HepG2 (cell line): ENCODE data around the gene SMYD5. TPM values are rescaled to one million over a fixed set of nuclear protein-coding genes. Genes with fewer than 3 reads are reported as not detected.

Source experiments
- ATAC-seq: fragments of 200-7000 bp; cut with Tn5 transposase; 3 replicates; pipeline ENCODE4 v1.9.1; 2020; ENCODE audit warnings: mild to moderate bottlenecking, moderate library complexity
- BruUV-seq: library from RNA; stranded (reverse); fragments of 400-500 nt; replicated peaks from 2 replicates; lab custom pipeline; 2021; lab: Mats Ljungman, UMichigan
- CTCF ChIA-PET: fragments of 300-600 bp; formaldehyde crosslinking; extraction: SDS; loops from one replicate; lab custom pipeline; 2021; ENCODE audit warnings: low total read pairs, inconsistent platforms, low intra/inter-chr PET ratio; lab: Yijun Ruan, JAX
- POLR2A ChIA-PET: fragments of 350-600 bp; sonication (Branson Sonifier 250); formaldehyde crosslinking; loops from one replicate; lab custom pipeline; 2020; ENCODE audit warnings: antibody characterized with exemption, inconsistent platforms; lab: Yijun Ruan, JAX
- DNase-seq: peaks from one replicate; pipeline ENCODE4 v3.0.0-alpha.2; 2015; ENCODE audit warnings: low spot score
- FAIRE-seq: peaks from 3 replicates; lab custom pipeline; 2011; peaks lifted over from hg19 to GRCh38; lab: Jason Lieb, UNC
- H2AFZ ChIP-seq: one replicate; pipeline ENCODE4 v1.6.1; 2011; ENCODE audit warnings: low read length, inconsistent platforms
- H3K27ac ChIP-seq: fragments of 300-600 bp; 3 replicates; pipeline ENCODE4 v1.8.0; 2011; ENCODE audit warnings: mixed run types, mild to moderate bottlenecking, mixed read lengths, low read length, inconsistent platforms; ENCODE audit not compliant: insufficient read depth; ENCODE audit errors: extremely low read length
- H3K27me3 ChIP-seq, 2 experiments: fragments of 200-600 bp in 1 of 2; 2 replicates in 1 of 2; 3 replicates in 1 of 2; pipeline versions ENCODE4 v1.6.0 to v1.8.0; 2011; ENCODE audit warnings: low read length in 2 of 2, mild to moderate bottlenecking in 2 of 2, moderate library complexity in 2 of 2, inconsistent platforms in 1 of 2; ENCODE audit not compliant: insufficient read depth in 2 of 2, control insufficient read depth in 1 of 2
- H3K36me3 ChIP-seq, 2 experiments: fragments of 200-600 bp in 1 of 2; replicated peaks in 1 of 2; 2 replicates in 1 of 2; 3 replicates in 1 of 2; pipeline versions ENCODE4 v1.5.1 to v1.8.0; 2011; ENCODE audit warnings: low read length in 2 of 2, inconsistent platforms in 1 of 2; ENCODE audit not compliant: insufficient read depth in 2 of 2, control insufficient read depth in 1 of 2
- H3K4me1 ChIP-seq: 2 replicates; pipeline ENCODE4 v1.5.1; 2012; ENCODE audit warnings: low read length, inconsistent platforms; ENCODE audit not compliant: insufficient read depth
- H3K4me2 ChIP-seq: 2 replicates; pipeline ENCODE4 v1.6.0; 2011; ENCODE audit warnings: low read depth, low read length, inconsistent platforms
- H3K4me3 ChIP-seq, 3 experiments: fragments of 200-600 bp in 1 of 3; sonication (generic), shearing (Covaris generic) in 1 of 3; replicated peaks in 1 of 3; 2 replicates each; pipeline ENCODE4 v1.5.1; 2011 to 2016; ENCODE audit warnings: low read length in 3 of 3, inconsistent platforms in 2 of 3, low read depth in 2 of 3, mild to moderate bottlenecking in 2 of 3, control low read depth in 1 of 3, mixed read lengths in 1 of 3; ENCODE audit not compliant: insufficient read depth in 1 of 3
- H3K79me2 ChIP-seq: one replicate; pipeline ENCODE4 v1.6.1; 2011; ENCODE audit warnings: low read length, inconsistent platforms; ENCODE audit not compliant: insufficient read depth
- H3K9ac ChIP-seq: 2 replicates; pipeline ENCODE4 v1.6.0; 2011; ENCODE audit warnings: mild to moderate bottlenecking, low read depth, low read length, inconsistent platforms; ENCODE audit not compliant: insufficient read depth
- H3K9me3 ChIP-seq: 2 replicates; pipeline ENCODE4 v1.5.1; 2012; ENCODE audit warnings: mild to moderate bottlenecking, low read length
- H4K20me1 ChIP-seq: 2 replicates; pipeline ENCODE4 v1.6.0; 2011; ENCODE audit warnings: inconsistent platforms, mild to moderate bottlenecking, low read length, moderate library complexity; ENCODE audit not compliant: insufficient read depth
- AGO2 ChIP-seq: fragments of 200-400 bp; formaldehyde crosslinking; optimal IDR thresholded peaks from 2 replicates; pipeline ENCODE3; 2017; ENCODE audit warnings: mild to moderate bottlenecking, low read depth, low read length, moderate library complexity
- AKAP8 ChIP-seq: sonication (generic); formaldehyde crosslinking; IDR thresholded peaks from 2 replicates; pipeline ENCODE4 v1.5.1; 2020; ENCODE audit warnings: mild to moderate bottlenecking, missing genetic modification reagents
- BCL3 ChIP-seq: sonication (generic); formaldehyde crosslinking; IDR thresholded peaks from 2 replicates; pipeline ENCODE4 v1.5.1; 2020; ENCODE audit warnings: mild to moderate bottlenecking, missing genetic modification reagents, moderate library complexity
- KMT2A ChIP-seq: sonication (generic); formaldehyde crosslinking; IDR thresholded peaks from 2 replicates; pipeline ENCODE4 v1.4.0; 2020; ENCODE audit warnings: missing genetic modification reagents
- MEF2D ChIP-seq: sonication (generic); formaldehyde crosslinking; IDR thresholded peaks from 2 replicates; pipeline ENCODE4 v1.5.1; 2020; ENCODE audit warnings: mild to moderate bottlenecking, missing genetic modification reagents
- NR2C2 ChIP-seq: sonication (generic); formaldehyde crosslinking; IDR thresholded peaks from 2 replicates; pipeline ENCODE4 v1.4.0; 2020; ENCODE audit warnings: missing genetic modification reagents, mild to moderate bottlenecking, moderate library complexity, borderline replicate concordance
- SALL1 ChIP-seq: sonication (generic); formaldehyde crosslinking; IDR thresholded peaks from 2 replicates; pipeline ENCODE4 v1.8.0; 2022; ENCODE audit warnings: mild to moderate bottlenecking, missing genetic modification reagents
- ZNF142 ChIP-seq: sonication (generic); formaldehyde crosslinking; IDR thresholded peaks from 2 replicates; pipeline ENCODE4 v1.4.0; 2020; ENCODE audit warnings: missing genetic modification reagents
- ZNF280B ChIP-seq: sonication (generic); formaldehyde crosslinking; IDR thresholded peaks from 2 replicates; pipeline ENCODE4 v1.5.0; 2020; ENCODE audit warnings: missing genetic modification reagents, mild to moderate bottlenecking, borderline replicate concordance
- ZNF574 ChIP-seq: sonication (generic); formaldehyde crosslinking; IDR thresholded peaks from 2 replicates; pipeline ENCODE4 v1.4.0; 2020; ENCODE audit warnings: missing genetic modification reagents
- ZNF768 ChIP-seq: sonication (generic); formaldehyde crosslinking; IDR thresholded peaks from 2 replicates; pipeline ENCODE4 v1.4.0; 2020; ENCODE audit warnings: missing genetic modification reagents
- WGBS: methylation state at CpG from one replicate; pipeline ENCODE4 v1.1.6; 2017; ENCODE audit warnings: low lambda C conversion rate; 5-methylcytosine and 5-hydroxymethylcytosine counted together
- in situ Hi-C: cut with HindIII; loops from 2 replicates; pipeline ENCODE4 v1.10.0; 2017; ENCODE audit warnings: low pct_unique_long_range_greater_than_20kb; ENCODE audit not compliant: extremely low pct_ligation_motif_present
- intact Hi-C: fragments of 100-400 bp; cut with micrococcal nuclease; formaldehyde crosslinking; loops from one replicate; pipeline ENCODE4 v1.10.0; 2022; ENCODE audit not compliant: unreplicated experiment
- polyA plus RNA-seq, 8 experiments: library from polyadenylated mRNA; depleted of rRNA in 3 of 8; stranded (reverse) in 7 of 8; unstranded in 1 of 8; fragments of >200 nt; fragmentation: Illumina TruSeq in 4 of 8; extraction: Trizol in 4 of 8; gene quantifications; 2 replicates each; pipeline versions ENCODE4 v1.2.1 to v1.2.3, GENCODE V29; 2011 to 2016; ENCODE audit warnings: low read depth in 4 of 8, missing spikeins in 1 of 8, mixed read lengths in 1 of 8; ENCODE audit not compliant: insufficient read depth in 1 of 8
- total RNA-seq, 5 experiments: library from RNA; depleted of rRNA; stranded (reverse); fragments of >200 nt; fragmentation: Illumina TruSeq; extraction: Trizol; gene quantifications; 2 replicates each; pipeline ENCODE4 v1.2.3, GENCODE V29; 2016; ENCODE audit warnings: low read depth in 1 of 5

Gene SMYD5
- total and polyA plus RNA-seq, 2 of the 13 experiments (the other 11 are each of a cell fraction or from before 2014, with no cell fraction given), result 55.8 to 70.4 TPM

GRCh38 chr2:73255007-73255644 lies 41.1 kb downstream of the SMYD5 start:
- Histone ChIP-seq H4K20me1 (peaks cover 1% of the 10 kb centered on the region; the same call in 1 of the 2 replicates), H2AFZ (no peak overlapping the region), H3K9me3 (no peaks in the 10 kb centered on the region), H3K4me2 (no peak overlapping the region), H3K9ac (no peak overlapping the region), H3K79me2 (no peaks in the 10 kb centered on the region), H3K27me3 (no peaks in the 10 kb centered on the region), H3K4me3 (no peak overlapping the region), H3K4me1 (peaks cover 11% of the 10 kb centered on the region), H3K27ac (no peak overlapping the region), H3K36me3 (peaks cover 23 to 48% of the 10 kb centered on the region in 2 experiments)
- 58% methylated on average over 3 of the region's 4 CpGs for WGBS
- in situ Hi-C loops (no loop called here), intact Hi-C loops (no loop called here)
- ChIA-PET CTCF (no interaction called here), POLR2A (interaction anchor here (2.5 kb wide), 1 partner anchor 22 kb away, joined by 10 read pairs; the partner anchor contains the start of genes CCT7 and PRADC1)
- DNase-seq, result no peak
- no TSS peak for BruUV-seq
- FAIRE-seq, result no peak
- peak; percentile 12 for ATAC-seq
- 0 out of 2 replicates have a peak, but pooled peaks have one; percentile 37 for TF ChIP-seq ZNF280B (CRISPR knock-in tag)
- TF ChIP-seq ZNF142, result 0 out of 2 replicates have a peak, but pooled peaks have one; percentile 45
- TF ChIP-seq MEF2D (CRISPR knock-in tag), result no peak
- peak; percentile 54; the same call in 1 of the 2 replicates for TF ChIP-seq ZNF768 (CRISPR knock-in tag)
- no peak for TF ChIP-seq BCL3
- TF ChIP-seq AGO2, result peak; percentile 93
- TF ChIP-seq ZNF574, result no peak
- 0 out of 2 replicates have a peak, but pooled peaks have one; percentile 12 for TF ChIP-seq SALL1
- TF ChIP-seq NR2C2 (CRISPR knock-in tag), result 0 out of 2 replicates have a peak, but pooled peaks have one; percentile 16
- TF ChIP-seq AKAP8, result peak; percentile 57; the same call in 1 of the 2 replicates
- TF ChIP-seq KMT2A, result no peak
